Stimulated activated CD4-positive, alpha-beta T cell treated with anti-CD3 and anti-CD28 coated beads, Interleukin-2, amount 100 ng/mL, for 48 hours (primary cell): Measurements from ENCODE around the gene TEP1.
"Not testable (repeated sequence)": the region's sequence is repeated elsewhere in the genome, so short reads cannot be mapped to it uniquely, and the experiment has no call there.

ENCODE experiments used
- DNase-seq, 2 donors: peaks; one replicate each; pipeline ENCODE4 v3.0.0-alpha.2; 2020

TEP1 gene

GRCh38 chr14:20386276-20386855 lies 26.9 kb downstream of the TEP1 start:
- DNase-seq = no peak

- no peak for DNase-seq
Observed at GRCh38 chr14:20384886-20385285, 28.4 kb downstream of the TEP1 start.

- DNase-seq = no peak
Observed at GRCh38 chr14:20384321-20384720, 29.0 kb downstream of the TEP1 start.

- DNase-seq = no peak
Observed at GRCh38 chr14:20383636-20384035, 29.7 kb downstream of the TEP1 start.

DNA sequence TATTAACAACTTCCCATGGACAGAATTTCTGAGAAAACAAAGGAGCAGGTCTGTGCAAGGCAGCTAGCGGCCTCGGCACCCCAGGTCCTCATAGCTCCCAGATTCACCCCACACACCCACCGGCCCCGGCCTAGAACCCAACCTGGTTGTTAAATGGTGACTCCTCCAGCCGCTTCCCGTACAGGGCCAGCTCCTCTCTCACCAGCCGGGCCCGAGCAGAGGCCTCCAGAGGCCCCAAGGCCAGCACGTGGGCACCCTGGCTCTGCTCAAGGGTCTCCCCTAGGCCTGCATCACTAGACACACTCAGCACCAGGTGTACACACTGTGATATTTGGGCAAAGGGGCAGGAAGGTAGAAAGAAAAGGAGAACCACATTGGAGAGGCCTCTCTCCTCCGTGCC lies 30.3 kb downstream of the TEP1 start:
- no peak for DNase-seq

- DNase-seq = no peak
Observed at GRCh38 chr14:20382526-20382925, 30.8 kb downstream of the TEP1 start.

GRCh38 chr14:20381341-20381740 lies 32.0 kb downstream of the TEP1 start:
- DNase-seq = no peak

DNA sequence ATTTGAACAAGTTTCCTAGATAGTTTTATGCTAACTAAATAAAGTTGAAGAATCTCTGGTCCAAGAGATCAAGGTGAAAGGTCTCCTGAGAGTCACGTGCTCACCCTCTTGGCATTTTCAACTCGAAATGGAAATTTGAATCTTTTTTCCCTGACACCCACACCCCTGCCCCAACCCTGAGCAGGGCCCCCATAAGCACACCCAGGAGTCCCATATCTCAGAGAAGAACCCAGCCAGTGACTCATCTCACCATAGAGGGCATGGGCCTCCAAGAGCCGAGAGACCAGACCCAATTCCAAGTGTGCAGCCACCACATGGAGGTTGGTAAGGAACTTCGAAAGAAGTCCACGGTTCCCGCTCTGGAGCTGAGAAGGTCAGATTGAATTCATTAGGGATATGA lies 32.6 kb downstream of the TEP1 start:
- no peak for DNase-seq

GRCh38 chr14:20379743-20380142 lies 33.6 kb downstream of the TEP1 start:
- no peak for DNase-seq

DNA sequence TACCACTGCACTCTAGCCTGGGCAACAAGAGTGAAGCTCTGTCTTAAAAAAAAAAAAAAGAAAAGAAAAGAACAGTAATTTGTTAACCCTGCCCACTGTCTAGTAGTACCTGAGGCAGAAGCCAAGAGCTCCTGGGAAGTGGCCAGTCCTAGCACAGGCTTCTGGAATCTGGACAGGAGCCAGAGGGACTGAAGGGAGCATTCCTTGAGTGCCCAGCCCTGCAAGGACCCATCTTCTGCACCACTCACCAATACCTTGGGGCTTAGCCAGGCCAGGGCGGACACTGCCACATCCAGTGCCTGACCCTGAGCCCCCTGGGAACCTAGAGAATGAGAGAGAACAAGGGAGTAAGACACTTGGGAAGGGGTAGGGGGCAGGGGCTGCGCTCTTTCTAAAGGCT lies 36.1 kb downstream of the TEP1 start:
- DNase-seq = no peak

- no peak for DNase-seq
Observed at GRCh38 chr14:20376071-20376588, 37.2 kb downstream of the TEP1 start.

GRCh38 chr14:20375471-20375870 lies 37.8 kb downstream of the TEP1 start:
- DNase-seq = no peak

DNA sequence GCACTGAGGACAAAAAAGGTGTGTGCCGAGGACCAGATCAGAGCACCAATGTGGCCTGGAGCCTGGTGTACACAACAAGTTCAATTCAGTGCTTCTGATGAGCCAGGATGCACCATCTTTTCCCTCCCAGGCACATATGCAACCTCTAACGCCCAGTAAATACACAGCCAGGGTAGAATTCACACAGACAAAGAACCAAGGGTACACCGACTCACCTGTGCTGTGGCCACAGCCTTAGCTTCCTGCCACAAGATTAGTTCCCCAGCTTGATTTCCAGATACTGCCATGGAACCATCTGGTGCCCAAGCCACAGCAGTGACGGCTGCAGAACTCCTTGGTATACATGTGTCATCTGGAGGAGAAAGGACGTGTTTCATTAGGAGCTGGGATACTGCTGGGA lies 40.5 kb downstream of the TEP1 start:
- DNase-seq = no peak

- DNase-seq = no peak
Observed at GRCh38 chr14:20365928-20366327, 47.4 kb downstream of the TEP1 start.

- not testable (repeated sequence) for DNase-seq
Observed at GRCh38 chr14:20358474-20358873, 54.8 kb downstream of the TEP1 start.

DNA sequence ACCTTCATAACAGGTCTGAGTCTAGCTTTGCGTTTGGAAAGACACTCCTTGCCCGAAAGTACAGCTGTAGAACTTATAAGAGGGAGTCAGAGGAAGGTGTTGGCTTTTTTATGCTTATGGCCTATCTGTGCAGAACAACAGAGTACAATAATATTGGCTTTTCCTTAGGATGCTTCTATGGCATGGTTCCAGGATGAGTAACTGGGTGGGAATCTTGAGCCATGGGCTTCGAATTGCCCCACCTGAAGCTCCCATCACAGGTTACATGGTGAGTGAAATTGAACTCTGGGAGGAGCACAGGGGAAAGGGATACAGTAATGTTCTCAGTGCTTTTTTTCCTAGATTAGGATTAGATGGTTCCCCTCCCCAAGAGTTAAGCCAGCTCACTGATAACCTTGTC lies 56.9 kb downstream of the TEP1 start:
- no peak for DNase-seq

GRCh38 chr14:20350860-20351259 lies 62.4 kb downstream of the TEP1 start:
- DNase-seq = no peak

GRCh38 chr14:20350282-20350681 lies 63.0 kb downstream of the TEP1 start:
- no peak for DNase-seq

DNA sequence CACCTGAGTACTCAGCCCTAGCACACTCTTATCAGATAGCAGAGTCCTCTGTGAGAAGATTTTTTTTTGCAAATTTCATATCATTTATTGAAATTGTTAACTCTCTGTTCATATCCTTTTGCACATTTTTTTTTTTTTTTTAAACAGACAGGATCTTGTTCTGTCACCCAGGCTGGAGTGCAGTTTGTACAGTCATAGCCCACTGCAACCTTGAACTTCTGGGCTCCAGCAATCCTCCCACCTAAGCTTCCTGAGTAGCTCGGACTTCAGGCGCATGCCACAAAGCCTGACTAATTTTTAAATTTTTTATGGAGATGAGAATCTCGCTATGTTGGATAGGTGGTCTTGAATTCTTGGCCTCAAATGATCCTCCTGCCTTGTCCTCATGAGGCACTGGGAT lies 65.6 kb downstream of the TEP1 start:
- no peak for DNase-seq

DNA sequence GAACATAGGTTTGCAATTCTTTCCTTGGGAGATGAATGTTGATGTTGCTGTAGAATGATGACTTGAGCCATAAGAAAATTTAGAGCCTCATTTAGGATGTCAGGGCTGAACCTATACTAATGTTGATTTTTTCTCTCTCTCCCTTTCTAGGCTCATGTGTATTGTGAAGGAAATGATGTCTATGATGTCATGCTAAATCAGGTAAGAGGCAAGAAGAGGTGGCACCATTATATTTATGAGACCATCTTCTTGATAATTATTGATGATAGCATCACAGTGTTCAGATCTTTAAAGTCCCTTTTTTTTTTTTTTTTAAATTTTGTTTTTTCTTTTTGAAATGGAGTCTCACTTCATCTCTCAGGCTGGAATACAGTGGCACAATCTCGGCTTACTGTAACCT lies 66.6 kb downstream of the TEP1 start:
- DNase-seq = no peak

DNA sequence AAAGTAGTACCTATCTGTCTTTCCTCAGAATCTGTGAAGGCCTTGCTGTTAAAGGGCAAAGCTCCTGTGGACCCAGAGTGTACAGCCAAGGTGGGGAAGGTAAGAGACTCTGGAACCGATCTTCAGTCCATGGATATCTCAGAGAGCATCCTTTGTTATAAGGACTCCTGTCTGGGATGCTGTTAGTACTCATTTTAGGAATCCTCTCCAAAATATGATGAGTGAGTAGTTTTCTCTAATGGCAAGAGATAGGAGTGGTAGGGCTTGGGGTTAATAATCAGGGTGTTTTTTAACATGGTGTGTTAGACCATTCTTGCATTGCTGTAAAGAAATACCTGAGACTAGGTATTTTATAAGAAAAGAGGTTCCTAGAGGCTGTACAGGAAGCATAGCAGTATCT lies 67.9 kb downstream of the TEP1 start:
- no peak for DNase-seq

DNA sequence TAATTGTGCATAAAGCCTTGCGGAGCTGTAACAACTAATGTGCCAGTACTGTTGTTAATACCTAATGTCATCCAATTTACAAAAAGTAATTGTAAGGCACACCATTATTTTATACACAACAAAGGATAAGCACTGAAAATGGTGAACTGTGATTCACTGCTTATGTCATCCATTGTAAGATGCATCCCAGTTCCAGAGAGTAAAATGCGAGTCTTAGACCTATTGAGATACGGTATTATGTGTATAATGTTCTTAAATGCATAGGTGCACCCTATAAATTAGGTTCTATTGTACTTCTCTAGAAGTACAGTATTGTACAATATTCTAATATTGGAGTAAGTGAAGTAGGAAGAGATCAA lies 69.5 kb downstream of the TEP1 start:
- no peak for DNase-seq

DNA sequence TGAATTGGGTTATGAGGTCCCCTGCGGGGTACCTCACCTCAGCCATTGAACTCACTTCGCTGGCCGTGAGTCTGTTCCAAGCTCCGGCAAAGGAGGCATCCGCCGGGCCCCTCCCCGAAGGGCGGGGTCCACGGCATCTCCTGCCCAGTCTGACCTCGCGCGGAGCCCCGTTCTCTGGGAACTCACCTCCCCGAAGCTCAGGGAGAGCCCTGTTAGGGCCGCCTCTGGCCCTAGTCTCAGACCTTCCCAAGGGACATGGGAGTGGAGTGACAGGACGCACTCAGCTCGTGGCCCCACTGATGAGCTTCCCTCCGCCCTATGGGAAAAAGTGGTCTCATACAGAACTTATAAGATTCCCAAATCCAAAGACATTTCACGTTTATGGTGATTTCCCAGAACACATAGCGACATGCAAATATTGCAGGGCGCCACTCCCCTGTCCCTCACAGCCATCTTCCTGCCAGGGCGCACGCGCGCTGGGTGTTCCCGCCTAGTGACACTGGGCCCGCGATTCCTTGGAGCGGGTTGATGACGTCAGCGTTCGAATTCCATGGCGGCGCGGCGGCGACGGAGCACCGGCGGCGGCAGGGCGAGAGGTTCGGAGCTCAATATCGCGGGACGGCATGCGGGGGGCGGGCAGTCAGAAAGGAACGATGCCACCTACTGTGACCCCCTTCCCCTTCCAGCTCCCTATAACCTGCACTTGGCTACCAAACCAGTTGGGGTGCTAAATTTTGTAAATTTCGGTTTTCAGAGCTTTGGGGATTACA lies 70.0 kb downstream of the TEP1 start, which contains the start of gene PARP2:
Gene PARP2 (plus strand): TSS at position 544 of the 770 bp plus-strand sequence. CDS start 7 bp downstream, at position 551.
- peak; percentile 94 to 95 for DNase-seq

GRCh38 chr14:20341646-20342045 lies 71.7 kb downstream of the TEP1 start:
- no peak for DNase-seq

GRCh38 chr14:20341032-20341431 lies 72.3 kb downstream of the TEP1 start:
- not testable (repeated sequence) for DNase-seq
